ENCODE measurements around the gene NUAK2. TPM values are rescaled to one million over a fixed set of nuclear protein-coding genes. Genes with fewer than 3 reads are reported as not detected.
A peak's percentile ranks its signal among the peaks of the same experiment; 100 is the strongest.

The NUAK2 gene
- total RNA-seq, 2 experiments from 2014 or later: 14.9 to 15.3 TPM

- Histone ChIP-seq H3K27me3 (ENCODE audit: control insufficient read depth in 1 of 2, insufficient read depth in 2 of 2, low read length in 2 of 2) (peaks cover 30 to 46% of the 10 kb centered on the region in 2 experiments), H3K4me1 (ENCODE audit: insufficient read depth, low read length) (peaks cover 19% of the 10 kb centered on the region), H3K27ac (ENCODE audit: low read depth in 1 of 2, low read length in 2 of 2) (no peak overlapping the region), H3K9me3 (ENCODE audit: control insufficient read depth in 1 of 2, insufficient read depth in 1 of 2, low read length in 2 of 2) (peaks cover 0 to 3% of the 10 kb centered on the region in 2 experiments), H3K36me3 (ENCODE audit: insufficient read depth, low read length) (no peaks in the 10 kb centered on the region), H3K4me3 (ENCODE audit: low read length) (no peak overlapping the region)
- peaks cover 55% of the 10 kb centered on the region for H3K27me3 Mint-ChIP-seq
- H3K4me1 Mint-ChIP-seq (ENCODE audit: low read depth): peaks cover 14% of the 10 kb centered on the region
- ChIA-PET POLR2A (no interaction called here), CTCF (interaction anchor here (0.7 to 2.5 kb wide), 2 partner anchors 74 to 177 kb away, joined by 3 to 6 read pairs; no protein-coding TSS in a partner anchor)
- no peaks in the 10 kb centered on the region for H3K36me3 Mint-ChIP-seq (ENCODE audit: low read depth)
- no peak overlapping the region for H3K4me3 Mint-ChIP-seq
- no peak for TF ChIP-seq CTCF (IDR thresholded peaks at IDR 0.05)
- H3K9me3 Mint-ChIP-seq: no peaks in the 10 kb centered on the region
- H3K27ac Mint-ChIP-seq: no peak overlapping the region
- intact Hi-C loops (cut with DNase I, micrococcal nuclease): loop anchor here in 1 of 2 experiments (10.0 kb wide), 1 partner anchor 308 kb away; no protein-coding TSS in a partner anchor
- ATAC-seq (ENCODE audit: poor library complexity) (no peak), DNase-seq (no peak)
These were observed 25.5 kb upstream of the NUAK2 start for GRCh38 chr1:205346956-205347574.

- Histone ChIP-seq H3K9me3 (ENCODE audit: control insufficient read depth in 1 of 2, insufficient read depth in 1 of 2, low read length in 2 of 2) (peaks cover 0 to 3% of the 10 kb centered on the region in 2 experiments), H3K27me3 (ENCODE audit: control insufficient read depth in 1 of 2, insufficient read depth in 2 of 2, low read length in 2 of 2) (peaks cover 30 to 46% of the 10 kb centered on the region in 2 experiments), H3K4me3 (ENCODE audit: low read length) (no peak overlapping the region), H3K4me1 (ENCODE audit: insufficient read depth, low read length) (peaks cover 19% of the 10 kb centered on the region), H3K36me3 (ENCODE audit: insufficient read depth, low read length) (no peaks in the 10 kb centered on the region), H3K27ac (ENCODE audit: low read depth in 1 of 2, low read length in 2 of 2) (no peak overlapping the region)
- POLR2A ChIA-PET: no interaction called here
- H3K4me3 Mint-ChIP-seq: no peak overlapping the region
- DNase-seq: no peak
- H3K27me3 Mint-ChIP-seq: peaks cover 56% of the 10 kb centered on the region
- intact Hi-C loops (cut with DNase I, micrococcal nuclease): loop anchor here in 1 of 2 experiments (10.0 kb wide), 1 partner anchor 309 kb away; no protein-coding TSS in a partner anchor
- peaks cover 14% of the 10 kb centered on the region for H3K4me1 Mint-ChIP-seq (ENCODE audit: low read depth)
- H3K27ac Mint-ChIP-seq: no peak overlapping the region
- H3K36me3 Mint-ChIP-seq (ENCODE audit: low read depth): no peaks in the 10 kb centered on the region
- CTCF ChIA-PET: interaction anchor here (2.5 kb wide), 1 partner anchor 179 kb away, joined by 6 read pairs; no protein-coding TSS in a partner anchor
- TF ChIP-seq CTCF (IDR thresholded peaks at IDR 0.05): no peak
- ATAC-seq (ENCODE audit: poor library complexity): no peak
- no peaks in the 10 kb centered on the region for H3K9me3 Mint-ChIP-seq
These were observed 24.2 kb upstream of the NUAK2 start for GRCh38 chr1:205345761-205346160.

- H3K36me3 ChIP-seq (ENCODE audit: insufficient read depth, low read length): no peaks in the 10 kb centered on the region
- H3K4me3 Mint-ChIP-seq: peak overlapping the region; percentile 75
- no peaks in the 10 kb centered on the region for H3K36me3 Mint-ChIP-seq (ENCODE audit: low read depth)
- CTCF ChIA-PET: interaction anchor here (0.9 to 2.5 kb wide), 3 partner anchors 10 to 180 kb away, joined by 3 to 6 read pairs (median 3); no protein-coding TSS in a partner anchor
- intact Hi-C loops (cut with DNase I, micrococcal nuclease): loop anchor here in 1 of 2 experiments (10.0 kb wide), 1 partner anchor 311 kb away; no protein-coding TSS in a partner anchor
- DNase-seq (peak in 12 of 14 experiments; percentile 17 to 69 (median 37)), ATAC-seq (ENCODE audit: poor library complexity) (peak; percentile 90)
- no peak overlapping the region for H3K27ac Mint-ChIP-seq
- peaks cover 14% of the 10 kb centered on the region for H3K4me1 Mint-ChIP-seq (ENCODE audit: low read depth)
- peaks cover 52% of the 10 kb centered on the region for H3K27me3 Mint-ChIP-seq
- peaks cover 30 to 46% of the 10 kb centered on the region in 2 experiments for H3K27me3 ChIP-seq (ENCODE audit: control insufficient read depth in 1 of 2, insufficient read depth in 2 of 2, low read length in 2 of 2)
- TF ChIP-seq CTCF (IDR thresholded peaks at IDR 0.05): no peak
- H3K4me3 ChIP-seq (ENCODE audit: low read length): peak overlapping the region; percentile 36
- peaks cover 0 to 3% of the 10 kb centered on the region in 2 experiments for H3K9me3 ChIP-seq (ENCODE audit: control insufficient read depth in 1 of 2, insufficient read depth in 1 of 2, low read length in 2 of 2)
- no peak overlapping the region for H3K27ac ChIP-seq (ENCODE audit: low read depth in 1 of 2, low read length in 2 of 2)
- POLR2A ChIA-PET: no interaction called here
- H3K4me1 ChIP-seq (ENCODE audit: insufficient read depth, low read length): peaks cover 19% of the 10 kb centered on the region
- H3K9me3 Mint-ChIP-seq: no peaks in the 10 kb centered on the region
These were observed 22.8 kb upstream of the NUAK2 start for GRCh38 chr1:205344066-205344928.
